GM18520 (cell line): ENCODE results near the gene SOX18.

Source experiments
- ATAC-seq: cut with Tn5 transposase; IDR thresholded peaks from one replicate; pipeline ENCODE4 v1.9.1; 2021; ENCODE audit not compliant: unreplicated experiment

The SOX18 gene

GRCh38 chr20:64069209-64069613 lies 19.8 kb upstream of the SOX18 start:
- no peak for ATAC-seq

GRCh38 chr20:64068386-64069208 lies 19.2 kb upstream of the SOX18 start:
- no peak for ATAC-seq

GRCh38 chr20:64067733-64068307 lies 18.4 kb upstream of the SOX18 start:
- no peak for ATAC-seq

GRCh38 chr20:64067005-64067632 lies 17.7 kb upstream of the SOX18 start:
- ATAC-seq, result no peak

GRCh38 chr20:64065974-64066343 lies 16.5 kb upstream of the SOX18 start:
- ATAC-seq, result peak; percentile 35

GRCh38 chr20:64065062-64065973 lies 15.9 kb upstream of the SOX18 start:
- ATAC-seq, result no peak

- ATAC-seq, result no peak
Observed at GRCh38 chr20:64064145-64064698, 14.8 kb upstream of the SOX18 start.

GRCh38 chr20:64063389-64064144 lies 14.1 kb upstream of the SOX18 start:
- no peak for ATAC-seq

GRCh38 chr20:64062596-64063388 lies 13.4 kb upstream of the SOX18 start, which contains the start of gene TCEA2:
TCEA2 (plus strand) TSS chr20:64063198; CDS start chr20:64063313, 115 bp downstream.
- ATAC-seq, result peak; percentile 74

GRCh38 chr20:64062276-64062595 lies 12.8 kb upstream of the SOX18 start:
- no peak for ATAC-seq

- no peak for ATAC-seq
Observed at GRCh38 chr20:64058536-64058935, 9.1 kb upstream of the SOX18 start.

GRCh38 chr20:64057628-64058498 lies 8.4 kb upstream of the SOX18 start:
- ATAC-seq, result no peak

GRCh38 chr20:64056889-64057627 lies 7.6 kb upstream of the SOX18 start:
- ATAC-seq, result no peak

- ATAC-seq, result no peak
Observed at GRCh38 chr20:64056639-64056888, 7.1 kb upstream of the SOX18 start.

GRCh38 chr20:64055893-64056638 lies 6.6 kb upstream of the SOX18 start:
- ATAC-seq, result no peak

- ATAC-seq, result no peak
Observed at GRCh38 chr20:64055396-64055892, 6.0 kb upstream of the SOX18 start.
